Liver (tissue), 9 donors: ENCODE results near the gene GPS2. TPM values are rescaled to one million over a fixed set of nuclear protein-coding genes. Genes with fewer than 3 reads are reported as not detected.
A peak's percentile ranks its signal among the peaks of the same experiment; 100 is the strongest.

Experiments used
- DNase-seq: peaks from one replicate; pipeline ENCODE4 v3.0.0-alpha.2; 2017; ENCODE audit warnings: low spot score
- H3K27ac ChIP-seq, 2 donors: one replicate each; pipeline ENCODE4 v1.7.0; 2013; ENCODE audit warnings: inconsistent platforms in 2 of 2, low read length in 2 of 2, control low read depth in 1 of 2, low read depth in 1 of 2, mild to moderate bottlenecking in 1 of 2
- H3K27me3 ChIP-seq, 4 donors: one replicate each; pipeline versions ENCODE4 v1.6.1 to v1.7.0; 2013; ENCODE audit warnings: low read length in 3 of 4, inconsistent platforms in 1 of 4, mild to moderate bottlenecking in 1 of 4, moderate library complexity in 1 of 4; ENCODE audit not compliant: control insufficient read depth in 4 of 4, insufficient read depth in 4 of 4
- H3K36me3 ChIP-seq, 4 donors: one replicate each; pipeline versions ENCODE4 v1.6.1 to v1.7.0; 2013; ENCODE audit warnings: low read length in 3 of 4, mild to moderate bottlenecking in 3 of 4, low read depth in 1 of 4, moderate library complexity in 1 of 4; ENCODE audit not compliant: control insufficient read depth in 4 of 4, insufficient read depth in 3 of 4
- H3K4me1 ChIP-seq, 4 donors: one replicate each; pipeline versions ENCODE4 v1.6.1 to v1.7.0; 2013; ENCODE audit warnings: low read length in 3 of 4, mild to moderate bottlenecking in 3 of 4, moderate library complexity in 1 of 4; ENCODE audit not compliant: control insufficient read depth in 4 of 4, insufficient read depth in 4 of 4
- H3K4me3 ChIP-seq, 3 donors: one replicate each; pipeline versions ENCODE4 v1.6.1 to v1.7.0; 2013; ENCODE audit warnings: low read length in 3 of 3, control low read depth in 1 of 3, low read depth in 1 of 3, mild to moderate bottlenecking in 1 of 3
- H3K9ac ChIP-seq, 2 donors: one replicate each; pipeline ENCODE4 v1.7.0; 2013; ENCODE audit warnings: low read length in 2 of 2, mild to moderate bottlenecking in 2 of 2, moderate library complexity in 2 of 2, control low read depth in 1 of 2, low read depth in 1 of 2
- H3K9me3 ChIP-seq, 4 donors: one replicate each; pipeline versions ENCODE4 v1.6.1 to v1.7.0; 2013; ENCODE audit warnings: low read length in 3 of 4; ENCODE audit not compliant: control insufficient read depth in 4 of 4
- ATF3 ChIP-seq: IDR thresholded peaks from 2 replicates; pipeline ENCODE4 v1.6.1; 2016; ENCODE audit warnings: antibody characterized with exemption
- CTCF ChIP-seq: fragments of 150-350 bp; IDR thresholded peaks from 2 replicates; pipeline ENCODE4 v1.5.1; 2017; ENCODE audit warnings: improper control_type of control experiment, low read depth, low read length; ENCODE audit not compliant: missing input control
- EGR1 ChIP-seq, 2 donors: IDR thresholded peaks; 2 replicates each; pipeline ENCODE4 v1.6.1; 2016 to 2018; ENCODE audit warnings: antibody characterized with exemption in 2 of 2, low read depth in 2 of 2
- FOXA2 ChIP-seq: IDR thresholded peaks from 2 replicates; pipeline ENCODE4 v1.6.1; 2016; ENCODE audit warnings: antibody characterized with exemption
- HNF4A ChIP-seq, 2 donors: conservative IDR thresholded peaks; 2 replicates each; pipeline ENCODE4 v1.6.1; 2016; ENCODE audit warnings: antibody characterized with exemption in 2 of 2, mild to moderate bottlenecking in 2 of 2
- HNF4G ChIP-seq: IDR thresholded peaks from 2 replicates; pipeline ENCODE4 v1.6.1; 2016; ENCODE audit warnings: antibody characterized with exemption
- JUND ChIP-seq, 2 donors: IDR thresholded peaks; 2 replicates each; pipeline ENCODE4 v1.6.1; 2016; ENCODE audit warnings: antibody characterized with exemption in 2 of 2
- MAX ChIP-seq: IDR thresholded peaks from 2 replicates; pipeline ENCODE4 v1.6.1; 2016; ENCODE audit warnings: antibody characterized with exemption
- RAD21 ChIP-seq, 2 donors: IDR thresholded peaks; 2 replicates each; pipeline ENCODE4 v1.6.1; 2016; ENCODE audit warnings: antibody characterized with exemption in 2 of 2, mild to moderate bottlenecking in 2 of 2
- REST ChIP-seq: IDR thresholded peaks from 2 replicates; pipeline ENCODE4 v1.6.1; 2016; ENCODE audit warnings: antibody characterized with exemption, mild to moderate bottlenecking
- RXRA ChIP-seq, 2 donors: IDR thresholded peaks; 2 replicates each; pipeline ENCODE4 v1.6.1; 2017 to 2018; ENCODE audit warnings: antibody characterized with exemption in 2 of 2, mild to moderate bottlenecking in 1 of 2
- SP1 ChIP-seq: IDR thresholded peaks from 2 replicates; pipeline ENCODE4 v1.6.1; 2018; ENCODE audit warnings: antibody characterized with exemption, mild to moderate bottlenecking
- TAF1 ChIP-seq: conservative IDR thresholded peaks from 2 replicates; pipeline ENCODE4 v1.6.1; 2016; ENCODE audit warnings: antibody characterized with exemption, mild to moderate bottlenecking
- YY1 ChIP-seq: IDR thresholded peaks from 2 replicates; pipeline ENCODE4 v1.6.1; 2016; ENCODE audit warnings: antibody characterized with exemption, mild to moderate bottlenecking
- ZBTB33 ChIP-seq: IDR thresholded peaks from 2 replicates; pipeline ENCODE4 v1.6.1; 2016; ENCODE audit warnings: antibody characterized with exemption
- WGBS: extraction: QIAGEN DNeasy Blood & Tissue Kit; methylation state at CpG from one replicate; pipeline ENCODE4 v1.1.7; 2013; 5-methylcytosine and 5-hydroxymethylcytosine counted together
- polyA plus RNA-seq, 2 donors: library from polyadenylated mRNA; stranded (reverse) in 1 of 2; unstranded in 1 of 2; fragments of 200-250 nt in 1 of 2; fragments of >200 nt in 1 of 2; fragmentation: Nextera tagmentation in 1 of 2; extraction: Ambion mirVana in 1 of 2; gene quantifications; one replicate each; pipeline versions ENCODE4 v1.2.1 to v1.2.3, GENCODE V29; 2013 to 2015
- total RNA-seq, 2 donors: library from RNA; depleted of rRNA; stranded (reverse); fragments of >200 nt; gene quantifications; one replicate each; pipeline ENCODE4 v1.2.3, GENCODE V29; 2014
- donor health status: healthy.
- donor health status: healthy.
- donor health status: healthy.
- donor health status: healthy.
- donor health status: healthy.

GPS2 gene
- total and polyA plus RNA-seq, 4 donors: 20.8 to 43.1 (median 22.8) TPM

- H3K4me1 ChIP-seq: peaks cover 5 to 32% (median 16%) of the 10 kb centered on the region in 4 donors
- TF ChIP-seq YY1 (peak; percentile 33), ATF3 (no peak), TAF1 (no peak), REST (no peak), EGR1 (IDR thresholded peaks at IDR 0.05; ENCODE audit: low read depth in 2 of 2) (peak; percentile 50 to 93), MAX (no peak), FOXA2 (no peak), SP1 (no peak), HNF4G (no peak)
- 2% methylated on average over 91 of the region's 91 CpGs for WGBS
These were observed 36.7 kb upstream of the GPS2 start, which contains the start of gene KCTD11 for GRCh38 chr17:7351665-7352502. KCTD11 (plus strand) TSS chr17:7352162.

GRCh38 chr17:7348478-7349242, 33.5 kb upstream of the GPS2 start:
- DNase-seq: no peak
- Histone ChIP-seq H3K4me1 (peaks cover 5 to 31% (median 16%) of the 10 kb centered on the region in 4 donors), H3K27ac (no peak overlapping the region), H3K9me3 (no peaks in the 10 kb centered on the region), H3K4me3 (no peak overlapping the region), H3K36me3 (no peaks in the 10 kb centered on the region), H3K9ac (no peak overlapping the region), H3K27me3 (no peaks in the 10 kb centered on the region)
- WGBS: 71% methylated on average over 19 of the region's 19 CpGs
- no peak for TF ChIP-seq SP1
- no peak for TF ChIP-seq CTCF
- TF ChIP-seq ZBTB33: no peak
- TF ChIP-seq MAX: no peak
- TF ChIP-seq RXRA (IDR thresholded peaks at IDR 0.05): no peak
- TF ChIP-seq RAD21 (IDR thresholded peaks at IDR 0.05): no peak
- TF ChIP-seq REST: no peak
- TF ChIP-seq YY1: no peak
- no peak for TF ChIP-seq TAF1
- TF ChIP-seq ATF3: no peak
- TF ChIP-seq HNF4A (conservative IDR thresholded peaks at IDR 0.05): no peak
- TF ChIP-seq JUND (IDR thresholded peaks at IDR 0.05): no peak
- TF ChIP-seq FOXA2: no peak
- no peak for TF ChIP-seq EGR1 (IDR thresholded peaks at IDR 0.05; ENCODE audit: low read depth in 2 of 2)

More at GRCh38 chr17:7351665-7352502, 36.7 kb upstream of the GPS2 start, which contains the start of gene KCTD11:
- no peaks in the 10 kb centered on the region for H3K36me3 ChIP-seq
- peak; percentile 91 for DNase-seq
- H3K27me3 ChIP-seq: no peaks in the 10 kb centered on the region
- peak within 1 kb of the TSS; percentile 99 for H3K27ac ChIP-seq
- H3K9ac ChIP-seq: peak within 1 kb of the TSS; percentile 45 to 94
- H3K4me3 ChIP-seq: peak within 1 kb of the TSS; percentile 73 to 80 (median 76)
- H3K9me3 ChIP-seq: no peaks in the 10 kb centered on the region
